HG03159 (cell line): ENCODE results near the gene KCNQ1.

Experiments used
- ATAC-seq: cut with Tn5 transposase; IDR thresholded peaks from one replicate; pipeline ENCODE4 v1.9.1; 2021; ENCODE audit warnings: mild to moderate bottlenecking, moderate library complexity; ENCODE audit not compliant: unreplicated experiment

KCNQ1 gene

GRCh38 chr11:2799881-2800654 lies 355.3 kb downstream of the KCNQ1 start:
- ATAC-seq: no peak

- no peak for ATAC-seq
These were observed 356.1 kb downstream of the KCNQ1 start for GRCh38 chr11:2800655-2801531.

GRCh38 chr11:2801711-2802388 lies 357.0 kb downstream of the KCNQ1 start:
- no peak for ATAC-seq

- no peak for ATAC-seq
These were observed 357.8 kb downstream of the KCNQ1 start for GRCh38 chr11:2802389-2803185.

- ATAC-seq: no peak
These were observed 358.6 kb downstream of the KCNQ1 start for GRCh38 chr11:2803186-2804091.

DNA sequence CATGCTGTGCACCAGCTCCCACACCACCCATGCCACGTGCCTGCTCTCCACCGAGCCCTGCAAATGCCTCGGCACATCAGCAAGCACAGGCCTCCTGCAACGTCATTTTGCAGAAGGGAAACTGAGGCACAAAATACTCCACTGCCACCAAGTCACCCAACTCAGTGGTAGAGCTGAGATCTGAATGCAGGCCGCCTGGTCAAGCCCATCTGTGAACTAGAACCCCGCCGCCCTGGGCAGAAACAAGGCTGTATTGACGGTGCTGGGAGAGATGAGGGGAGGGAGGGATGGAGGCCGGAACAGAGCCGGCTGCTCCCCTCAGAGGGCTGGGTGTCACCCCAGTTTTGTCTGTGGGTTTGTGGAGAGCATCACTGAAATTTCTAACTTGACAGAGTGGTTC lies 359.4 kb downstream of the KCNQ1 start:
- ATAC-seq: no peak

GRCh38 chr11:2804701-2805387 lies 360.0 kb downstream of the KCNQ1 start:
- no peak for ATAC-seq

DNA sequence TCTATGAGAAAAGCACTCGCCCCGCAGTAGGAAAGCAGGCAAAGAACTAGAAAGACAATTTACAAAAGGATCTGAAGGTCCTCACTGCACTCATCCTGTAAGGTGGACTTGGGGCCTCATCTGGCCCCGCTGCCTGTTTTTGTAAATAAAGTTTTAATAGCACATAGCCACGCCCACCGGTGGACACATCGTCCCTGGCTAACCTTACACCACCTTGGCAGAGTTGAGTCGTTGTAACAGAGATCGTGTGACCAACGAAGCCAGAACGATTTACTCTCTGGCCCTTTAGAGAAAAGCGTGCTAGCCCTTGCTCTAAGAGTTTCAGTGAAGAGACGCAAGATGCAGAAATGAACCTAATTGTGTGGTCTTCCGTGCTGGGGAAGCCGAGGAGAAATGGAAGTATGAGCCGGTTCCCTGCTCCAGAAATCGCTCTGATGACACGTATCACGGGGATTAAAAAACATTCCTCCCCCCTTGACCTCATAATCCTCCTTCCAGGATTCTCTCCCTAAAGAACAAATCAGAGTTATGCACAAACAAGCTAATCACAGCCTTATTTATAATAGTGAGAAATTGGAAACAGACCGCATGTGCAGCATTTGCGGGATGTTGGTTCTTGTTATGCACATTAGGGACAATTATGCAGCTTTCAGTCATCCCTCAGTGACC lies 360.7 kb downstream of the KCNQ1 start:
- ATAC-seq: no peak

DNA sequence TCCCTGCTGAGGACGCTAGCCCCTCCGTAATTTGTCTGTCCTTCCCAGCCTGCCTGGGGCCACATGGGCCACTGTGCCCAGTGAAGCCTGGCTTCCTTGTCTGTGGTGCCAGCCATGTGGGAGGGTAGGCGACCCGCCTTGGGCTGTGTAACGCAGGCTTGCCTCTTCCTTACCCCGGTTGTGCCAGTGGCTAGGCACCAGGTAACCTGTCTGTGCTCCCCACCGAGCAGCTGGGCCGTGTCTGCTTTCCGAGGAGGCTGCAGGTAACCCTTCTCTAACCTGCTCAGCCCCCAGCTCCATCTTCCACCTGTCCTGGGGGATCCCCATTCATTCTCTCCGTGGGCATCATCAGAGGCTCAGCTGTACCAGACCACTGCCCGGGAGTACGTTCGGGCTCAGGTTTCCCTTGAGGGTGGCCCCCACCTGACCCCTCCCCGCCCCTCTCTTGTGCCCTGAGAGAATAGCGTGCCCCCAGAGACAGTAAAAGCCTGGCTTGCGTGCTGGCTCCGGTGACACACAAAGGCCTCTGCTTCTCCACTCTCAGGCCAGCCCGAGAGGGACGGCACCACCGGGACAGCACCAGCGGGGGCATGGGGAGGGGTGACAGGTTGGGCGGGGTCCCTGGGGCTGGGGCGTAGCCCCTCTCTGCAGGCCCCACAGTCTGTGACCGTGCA lies 361.7 kb downstream of the KCNQ1 start:
- ATAC-seq: no peak

GRCh38 chr11:2807025-2807681 lies 362.3 kb downstream of the KCNQ1 start:
- no peak for ATAC-seq

GRCh38 chr11:2807801-2808241 lies 363.0 kb downstream of the KCNQ1 start:
- no peak for ATAC-seq

GRCh38 chr11:2808850-2809846 lies 364.3 kb downstream of the KCNQ1 start:
- ATAC-seq: no peak

DNA sequence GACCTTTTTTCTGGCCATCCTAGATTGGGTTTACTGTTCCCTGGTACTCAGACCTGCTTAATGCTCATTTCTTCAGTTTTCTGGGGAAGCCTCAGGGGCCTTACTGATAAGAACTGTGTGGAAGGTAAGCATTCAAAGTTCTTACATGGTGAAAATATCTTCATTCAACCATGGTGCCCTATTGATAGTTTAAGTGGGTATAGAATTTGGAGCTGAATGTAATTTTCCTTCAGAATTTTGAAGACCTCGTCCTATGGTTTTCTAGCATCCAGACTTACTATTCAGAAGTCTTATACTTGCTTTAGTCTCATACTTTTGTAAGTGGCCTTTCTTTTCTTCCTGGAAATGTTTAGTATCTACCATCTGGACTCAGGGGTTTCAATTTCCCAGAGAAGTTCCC lies 365.0 kb downstream of the KCNQ1 start:
- ATAC-seq: no peak

DNA sequence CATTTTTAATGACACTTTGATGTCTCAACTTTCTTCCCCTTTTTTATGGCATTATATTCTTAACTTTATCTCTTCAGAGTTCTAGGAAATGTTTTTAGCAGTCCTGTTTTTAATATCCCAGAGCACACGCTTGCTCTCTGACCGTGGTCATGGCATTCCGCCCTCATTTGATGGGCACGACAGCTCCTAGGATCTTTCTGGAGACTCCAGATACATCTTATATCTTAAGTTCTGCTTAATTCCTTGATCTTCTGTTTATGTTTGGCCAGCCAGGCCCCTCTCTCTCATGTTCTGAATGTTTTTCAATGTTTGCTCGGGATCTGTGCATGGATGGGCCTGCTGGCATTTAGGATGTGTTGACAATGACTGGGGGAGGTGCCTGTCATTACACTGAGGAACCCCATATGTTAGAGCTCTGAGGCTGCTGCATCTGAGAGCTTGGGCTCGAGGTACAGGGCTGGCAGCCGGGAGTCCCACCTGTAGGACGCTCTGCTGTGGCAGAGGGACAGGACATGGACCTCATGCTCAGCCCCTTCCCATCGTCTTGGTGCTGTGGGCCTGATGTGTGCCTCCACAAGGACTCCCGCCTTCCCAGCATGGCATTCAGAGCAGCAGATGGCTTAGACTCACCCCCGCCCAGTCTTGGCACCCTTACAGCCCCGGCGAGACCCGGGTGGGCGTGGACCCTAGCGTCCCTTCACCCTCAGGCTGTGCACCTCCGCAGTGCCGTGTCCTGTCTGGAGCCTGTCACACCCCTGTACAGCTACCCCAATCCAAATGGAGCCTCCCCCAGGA lies 365.8 kb downstream of the KCNQ1 start:
- no peak for ATAC-seq
